ENCODE data around the gene RNF220.

DNA sequence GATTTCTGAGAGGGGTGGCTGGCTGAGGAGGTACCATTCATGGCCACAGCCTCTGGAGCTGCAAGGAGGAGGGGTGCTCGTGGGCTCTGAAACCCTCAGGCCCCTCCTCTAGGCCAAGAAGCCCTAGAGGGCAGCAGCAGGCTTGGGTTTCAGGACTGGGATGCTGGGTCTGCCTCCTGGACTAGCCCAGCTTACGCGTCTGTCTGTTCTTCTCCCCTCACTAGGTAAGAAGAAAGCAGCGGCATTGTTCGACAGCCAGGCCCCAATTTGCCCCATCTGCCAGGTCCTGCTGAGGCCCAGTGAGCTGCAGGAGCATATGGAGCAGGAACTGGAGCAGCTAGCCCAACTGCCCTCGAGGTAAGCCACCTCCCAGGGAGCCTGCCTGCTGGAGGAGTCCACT, 208.9 kb downstream of the RNF220 start:
- TF ChIP-seq EZH2 (IDR thresholded peaks at IDR 0.05; ENCODE audit: low read length): no peak
- TF ChIP-seq, protein P1, sequence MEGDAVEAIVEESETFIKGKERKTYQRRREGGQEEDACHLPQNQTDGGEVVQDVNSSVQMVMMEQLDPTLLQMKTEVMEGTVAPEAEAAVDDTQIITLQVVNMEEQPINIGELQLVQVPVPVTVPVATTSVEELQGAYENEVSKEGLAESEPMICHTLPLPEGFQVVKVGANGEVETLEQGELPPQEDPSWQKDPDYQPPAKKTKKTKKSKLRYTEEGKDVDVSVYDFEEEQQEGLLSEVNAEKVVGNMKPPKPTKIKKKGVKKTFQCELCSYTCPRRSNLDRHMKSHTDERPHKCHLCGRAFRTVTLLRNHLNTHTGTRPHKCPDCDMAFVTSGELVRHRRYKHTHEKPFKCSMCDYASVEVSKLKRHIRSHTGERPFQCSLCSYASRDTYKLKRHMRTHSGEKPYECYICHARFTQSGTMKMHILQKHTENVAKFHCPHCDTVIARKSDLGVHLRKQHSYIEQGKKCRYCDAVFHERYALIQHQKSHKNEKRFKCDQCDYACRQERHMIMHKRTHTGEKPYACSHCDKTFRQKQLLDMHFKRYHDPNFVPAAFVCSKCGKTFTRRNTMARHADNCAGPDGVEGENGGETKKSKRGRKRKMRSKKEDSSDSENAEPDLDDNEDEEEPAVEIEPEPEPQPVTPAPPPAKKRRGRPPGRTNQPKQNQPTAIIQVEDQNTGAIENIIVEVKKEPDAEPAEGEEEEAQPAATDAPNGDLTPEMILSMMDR (optimal IDR thresholded peaks at IDR 0.05 in 1 of 3, IDR thresholded peaks at IDR 0.05 in 1 of 3, conservative IDR thresholded peaks at IDR 0.05 in 1 of 3; ENCODE audit: extremely low read depth in 1 of 3, insufficient read depth in 2 of 3, low read length in 3 of 3): no peak
